ENCODE data around the gene CPLANE2.

CPLANE2 gene

DNA sequence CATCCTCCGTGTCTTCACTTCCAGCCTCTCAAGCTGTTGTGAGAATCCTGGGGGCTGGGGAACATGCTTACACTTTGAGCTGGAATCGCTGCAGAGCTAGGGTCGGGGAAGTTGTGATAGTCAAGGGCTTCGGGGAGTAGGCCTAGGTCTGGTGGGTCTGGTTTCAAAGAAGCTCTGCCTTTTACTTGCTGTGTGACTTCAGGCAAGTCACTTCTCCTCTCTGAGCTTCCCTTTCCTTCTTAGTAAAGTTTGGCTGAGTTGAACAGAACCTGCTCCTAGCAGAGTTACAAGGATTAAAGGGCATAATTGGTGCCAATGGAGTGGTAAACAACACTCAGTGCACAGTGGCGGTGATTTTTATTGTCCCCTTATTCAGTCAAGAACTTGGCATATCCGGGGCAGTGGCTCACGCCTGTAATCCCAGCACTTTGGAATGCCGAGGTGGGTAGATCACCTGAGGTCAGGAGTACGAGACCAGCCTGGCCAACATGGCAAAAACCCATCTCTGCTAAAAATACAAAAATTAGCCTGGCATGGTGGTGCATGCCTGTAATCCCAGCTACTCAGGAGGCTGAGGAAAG, 50.2 kb downstream of the CPLANE2 start:
- DNase-seq = no peak

- DNase-seq = no peak
Measured at GRCh38 chr1:16184557-16185303, 52.3 kb downstream of the CPLANE2 start.

- DNase-seq = no peak
Measured at GRCh38 chr1:16183765-16184556, 53.0 kb downstream of the CPLANE2 start.

DNA sequence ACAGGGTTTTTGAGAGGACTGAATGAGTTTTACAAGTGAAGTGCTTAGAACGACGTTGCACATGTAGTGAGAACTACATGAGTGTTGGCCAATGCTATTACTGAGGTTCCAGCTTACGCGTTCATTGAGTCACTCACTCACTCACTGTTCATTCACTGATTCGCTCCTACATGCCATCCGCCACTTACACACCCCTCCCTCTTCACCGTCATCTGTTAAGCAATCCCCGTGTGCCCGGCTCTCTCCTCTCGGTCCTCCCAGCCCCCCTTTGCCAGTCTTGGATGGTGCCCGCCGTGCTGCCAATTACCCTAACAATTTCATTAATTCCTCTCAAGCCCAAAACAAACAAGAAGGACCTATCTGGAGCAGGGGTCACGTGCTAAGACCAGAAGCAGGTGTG, 53.8 kb downstream of the CPLANE2 start:
- DNase-seq = no peak

- DNase-seq = no peak
Measured at GRCh38 chr1:16181887-16182719, 54.9 kb downstream of the CPLANE2 start.
